Measurements from ENCODE around the gene NXPE3. TPM values are rescaled to one million over a fixed set of nuclear protein-coding genes. Genes with fewer than 3 reads are reported as not detected.
A peak's percentile ranks its signal among the peaks of the same experiment; 100 is the strongest.

The NXPE3 gene
- total RNA-seq, 1 donor from 2014 or later, result 48.0 TPM

GRCh38 chr3:101824702-101825101, 45.7 kb downstream of the NXPE3 start:
- intact Hi-C loops (cut with micrococcal nuclease), result no loop called here
- no peak for ATAC-seq

GRCh38 chr3:101825904-101826445, 47.0 kb downstream of the NXPE3 start:
- DNase-seq, result no peak
- intact Hi-C loops (cut with micrococcal nuclease), result no loop called here
- no peak for ATAC-seq

More at GRCh38 chr3:101824702-101825101, 45.7 kb downstream of the NXPE3 start:
- no peak for DNase-seq

DNA sequence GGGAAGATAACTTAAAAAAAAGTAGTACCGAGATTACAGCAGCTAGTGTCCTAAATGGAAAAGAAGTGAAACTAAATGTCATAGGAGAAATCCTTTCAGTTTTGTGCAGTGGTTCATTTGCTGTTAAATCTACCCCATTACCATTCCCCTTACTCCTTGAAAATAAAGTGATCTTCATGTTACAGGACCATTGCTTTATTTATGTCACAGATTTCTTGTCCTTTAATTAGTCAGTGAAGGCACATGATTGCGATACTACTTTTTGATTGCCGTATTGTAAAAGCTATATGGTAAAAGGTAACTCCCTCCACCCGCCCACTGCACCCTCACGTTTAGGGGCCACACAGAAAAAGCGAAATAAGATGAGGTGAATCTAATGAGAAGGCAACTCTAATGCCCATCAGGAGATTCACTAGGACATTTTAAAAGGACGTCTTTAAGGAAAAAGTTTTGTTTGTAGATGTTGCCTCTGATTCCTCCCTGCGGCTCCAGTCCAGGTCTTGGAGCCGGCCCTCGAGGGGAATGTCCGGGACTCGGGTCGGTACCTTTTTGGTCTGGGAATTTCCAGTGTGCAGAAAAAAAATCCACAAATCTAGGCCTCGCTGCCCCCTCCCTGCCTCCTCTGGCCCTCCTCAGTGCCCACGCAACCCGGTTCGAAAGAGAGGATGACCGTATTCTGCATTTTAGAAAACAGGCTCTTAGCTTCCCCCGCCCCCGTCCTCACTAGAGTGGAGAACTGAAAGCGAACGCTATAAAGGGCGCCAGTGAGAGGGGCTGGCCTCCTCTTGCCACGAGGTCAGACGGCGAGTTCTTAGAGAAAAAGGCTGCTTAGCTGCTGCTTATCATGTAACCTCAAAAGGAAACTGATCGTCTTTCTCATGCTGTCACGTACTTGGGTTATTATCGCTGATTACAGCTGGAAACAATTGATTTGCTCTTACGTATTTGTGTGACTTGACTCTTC, 48.5 kb downstream of the NXPE3 start:
- peak; percentile 85 for ATAC-seq
- DNase-seq, result peak; percentile 74
- intact Hi-C loops (cut with micrococcal nuclease), result no loop called here

GRCh38 chr3:101828276-101828675, 49.3 kb downstream of the NXPE3 start:
- intact Hi-C loops (cut with micrococcal nuclease), result no loop called here
- DNase-seq, result no peak
- no peak for ATAC-seq

DNA sequence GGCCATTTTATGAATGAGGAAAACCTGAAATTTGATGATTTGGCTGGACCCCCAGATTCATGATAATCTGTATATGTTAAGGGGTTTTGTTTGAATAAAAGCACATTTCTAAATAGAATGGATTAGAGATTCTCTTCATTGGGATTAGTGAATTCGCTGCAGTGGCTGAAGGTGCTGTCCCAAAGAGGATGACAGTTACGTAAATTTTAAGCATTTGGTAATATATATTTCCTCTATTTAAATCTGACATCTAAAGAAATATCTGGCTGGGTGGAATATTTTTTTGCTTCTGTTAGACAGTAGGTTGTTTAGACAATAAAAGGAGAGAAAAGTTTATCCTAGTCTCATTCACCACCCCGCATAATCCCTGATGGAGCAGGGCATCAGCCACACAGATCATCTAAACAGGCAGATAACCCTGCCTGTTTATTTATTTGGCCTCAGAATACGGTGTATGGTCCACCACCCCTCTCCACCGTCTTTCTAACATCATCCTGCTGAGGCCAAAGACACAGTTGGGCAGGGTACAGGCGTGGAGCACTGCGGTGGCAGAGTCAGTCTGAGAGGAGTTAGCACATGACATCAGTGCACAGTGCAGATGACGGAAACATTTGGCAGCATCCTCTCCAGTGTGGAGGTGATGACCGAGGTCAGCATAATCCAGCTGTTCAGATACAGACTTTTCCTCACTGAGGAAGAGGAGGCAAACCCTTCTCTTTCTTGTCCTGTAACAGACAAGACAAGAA, 49.9 kb downstream of the NXPE3 start:
- ATAC-seq, result peak; percentile 95
- intact Hi-C loops (cut with micrococcal nuclease), result no loop called here

DNA sequence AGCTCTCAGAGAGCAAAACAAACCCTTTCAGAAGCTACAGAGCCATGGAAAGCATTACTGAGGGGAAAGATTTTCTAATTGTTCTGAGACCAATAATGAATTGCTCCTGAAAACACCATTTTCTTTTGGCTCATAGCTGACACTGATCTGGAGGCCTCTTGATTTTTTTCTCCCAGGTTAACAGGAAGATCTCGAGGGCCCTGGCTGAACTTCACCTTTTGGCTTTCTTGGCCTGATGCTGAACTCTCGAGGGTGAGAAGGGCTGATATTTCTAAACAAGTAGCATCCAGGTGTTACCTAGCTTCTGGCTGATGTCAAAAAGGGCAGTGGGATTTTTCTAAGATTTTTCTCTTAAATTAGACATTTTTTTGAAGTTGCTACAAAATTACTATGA, 50.4 kb downstream of the NXPE3 start:
- ATAC-seq (no peak), DNase-seq (no peak)
- intact Hi-C loops (cut with micrococcal nuclease), result no loop called here

More for the DNA sequence above, 49.9 kb downstream of the NXPE3 start:
- peak; percentile 73 for DNase-seq

DNA sequence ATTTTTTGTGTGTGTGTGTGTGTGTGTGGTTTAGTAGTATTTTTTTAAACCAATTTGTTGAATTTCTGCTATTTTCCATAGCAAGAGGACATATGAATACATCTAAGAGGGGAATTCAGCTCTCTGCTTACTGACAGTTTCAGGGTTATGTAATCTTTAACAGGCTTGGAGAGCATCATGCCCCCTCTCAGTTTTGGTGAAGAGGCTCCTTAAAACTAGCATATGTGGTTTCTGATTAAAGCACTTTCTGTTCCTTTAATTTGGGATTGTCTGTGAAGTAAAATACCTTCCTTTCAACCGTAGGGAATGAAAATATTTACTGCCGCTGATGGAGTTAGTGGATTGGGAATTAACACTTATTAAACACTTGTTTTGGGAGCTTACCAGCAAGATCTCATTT, 50.9 kb downstream of the NXPE3 start:
- DNase-seq (no peak), ATAC-seq (no peak)
- intact Hi-C loops (cut with micrococcal nuclease), result no loop called here

GRCh38 chr3:101833446-101833974, 54.5 kb downstream of the NXPE3 start:
- ATAC-seq (no peak), DNase-seq (no peak)
- intact Hi-C loops (cut with micrococcal nuclease), result no loop called here

DNA sequence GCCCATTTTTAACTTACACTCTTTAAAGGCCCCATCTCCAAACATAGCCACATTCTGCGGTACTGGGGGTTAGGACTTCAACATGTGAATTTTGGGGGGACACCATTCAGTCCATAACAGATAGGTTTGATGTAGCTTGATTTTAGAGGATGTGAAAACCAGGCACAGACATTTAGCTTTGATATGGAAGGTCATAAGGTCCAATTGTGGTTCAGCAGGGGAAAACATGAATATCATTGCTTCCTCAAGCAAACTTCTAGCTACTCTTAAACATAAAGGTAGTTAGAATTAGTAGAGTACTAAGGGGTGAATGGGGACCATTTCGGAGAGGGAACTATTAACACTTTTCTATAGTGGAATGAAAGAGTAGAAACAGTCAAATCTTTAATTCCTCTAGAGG, 56.7 kb downstream of the NXPE3 start:
- ATAC-seq (no peak), DNase-seq (no peak)
- intact Hi-C loops (cut with micrococcal nuclease), result no loop called here

DNA sequence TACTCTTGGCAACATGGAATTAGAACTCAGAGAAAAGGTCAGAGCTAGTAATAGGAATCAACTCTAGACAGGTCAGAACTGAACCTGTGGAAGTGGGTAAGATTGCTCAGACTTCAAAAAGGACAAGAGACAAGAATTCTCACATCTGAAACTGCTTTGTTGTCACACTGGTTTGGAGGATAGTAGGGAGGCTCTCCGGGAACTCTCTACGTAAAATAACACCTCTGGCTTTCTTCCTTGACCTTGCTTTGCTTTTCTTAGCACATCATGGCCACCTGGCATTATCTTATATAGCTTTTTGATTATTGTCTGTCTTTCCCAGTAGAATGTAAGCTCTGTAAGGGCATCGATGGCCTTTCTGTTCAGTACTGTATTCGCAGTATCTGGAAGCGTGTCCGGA, 57.1 kb downstream of the NXPE3 start:
- no peak for DNase-seq
- ATAC-seq, result no peak
- intact Hi-C loops (cut with micrococcal nuclease), result no loop called here

GRCh38 chr3:101836652-101837598, 57.9 kb downstream of the NXPE3 start:
- intact Hi-C loops (cut with micrococcal nuclease), result no loop called here
- no peak for DNase-seq
- peak; percentile 37 for ATAC-seq

DNA sequence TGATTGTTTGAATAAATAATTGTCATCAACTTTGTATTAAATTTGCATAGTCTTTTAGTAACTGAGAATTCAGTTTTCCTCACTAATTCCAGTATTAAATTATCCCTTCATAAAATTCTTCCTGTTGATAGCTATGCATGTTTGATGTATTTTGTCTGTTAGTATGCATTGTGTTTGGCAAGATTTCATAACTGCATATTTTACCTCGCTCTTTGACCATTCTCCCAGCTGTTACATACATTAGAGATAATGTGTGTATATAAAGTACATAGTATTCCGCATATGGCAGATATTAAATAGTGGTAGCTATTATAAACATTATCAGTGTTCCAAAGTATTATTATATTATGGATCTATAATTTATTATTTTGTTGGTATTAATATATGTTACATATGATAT, 59.7 kb downstream of the NXPE3 start:
- intact Hi-C loops (cut with micrococcal nuclease), result no loop called here
- no peak for ATAC-seq
- DNase-seq, result no peak

- intact Hi-C loops (cut with micrococcal nuclease), result no loop called here
- DNase-seq (no peak), ATAC-seq (no peak)
Observed at GRCh38 chr3:101840066-101840465, 61.1 kb downstream of the NXPE3 start.

- no peak for DNase-seq
- ATAC-seq, result no peak
- intact Hi-C loops (cut with micrococcal nuclease), result no loop called here
Observed at GRCh38 chr3:101842245-101842934, 63.4 kb downstream of the NXPE3 start.

GRCh38 chr3:101842935-101843330, 63.9 kb downstream of the NXPE3 start:
- ATAC-seq (no peak), DNase-seq (no peak)
- intact Hi-C loops (cut with micrococcal nuclease), result no loop called here

GRCh38 chr3:101845425-101845824, 66.4 kb downstream of the NXPE3 start:
- intact Hi-C loops (cut with micrococcal nuclease), result no loop called here
- DNase-seq (no peak), ATAC-seq (no peak)

DNA sequence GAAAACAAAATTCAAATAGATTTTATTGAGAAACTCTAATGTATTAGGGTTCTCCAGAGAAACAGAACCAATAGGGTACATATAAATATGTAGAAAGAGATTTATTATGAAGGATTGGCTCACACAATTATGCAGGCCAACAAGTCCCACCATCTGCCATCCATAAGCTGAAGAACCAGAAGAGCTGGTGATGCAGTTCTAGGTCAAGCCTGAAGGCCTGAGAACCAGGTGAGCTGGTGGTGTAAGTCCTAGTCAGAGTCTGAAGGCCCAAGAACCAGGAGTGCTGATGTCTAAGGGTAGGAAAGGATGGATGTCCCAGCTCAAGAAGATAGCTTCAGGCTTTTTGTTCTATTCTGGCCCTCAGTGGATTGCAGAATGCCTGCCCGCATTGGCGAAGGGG, 67.7 kb downstream of the NXPE3 start:
- ATAC-seq, result no peak
- intact Hi-C loops (cut with micrococcal nuclease), result no loop called here
- DNase-seq, result no peak

DNA sequence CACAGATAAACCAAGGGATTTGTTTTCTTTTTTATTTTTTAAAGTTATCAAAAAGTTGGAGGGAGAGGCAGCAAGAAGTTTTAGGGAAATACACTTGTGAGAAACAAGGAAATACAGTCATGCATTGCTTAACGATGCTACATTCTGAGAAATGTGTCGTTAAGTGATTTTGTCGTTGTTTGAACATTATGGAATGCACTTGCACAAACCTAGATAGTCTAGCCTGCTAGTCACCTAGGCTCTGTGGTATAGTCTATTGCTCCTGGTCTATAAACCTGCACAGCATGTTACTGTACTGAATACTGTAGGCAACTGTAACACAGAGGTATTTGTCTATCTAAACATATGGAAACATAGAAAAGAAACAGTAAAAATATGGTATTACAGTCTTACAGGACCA, 68.3 kb downstream of the NXPE3 start:
- DNase-seq, result no peak
- intact Hi-C loops (cut with micrococcal nuclease), result no loop called here
- ATAC-seq, result no peak
